KMS-11 (cell line): ENCODE data around the gene NEK7.

Source experiments
- H2AFZ ChIP-seq: fragments of 200-600 bp; sonication (generic); 2 replicates; pipeline ENCODE4 v1.6.1; 2016; ENCODE audit warnings: antibody characterized with exemption, mixed run types, low read depth
- H3K27ac ChIP-seq: fragments of 200-600 bp; sonication (generic); 2 replicates; pipeline ENCODE4 v1.6.1; 2016; ENCODE audit warnings: mild to moderate bottlenecking, mixed run types
- H3K27me3 ChIP-seq: fragments of 200-600 bp; sonication (generic); 2 replicates; pipeline ENCODE4 v1.6.1; 2017; ENCODE audit warnings: mild to moderate bottlenecking, low read depth, mixed run types, moderate library complexity; ENCODE audit not compliant: insufficient read depth
- H3K36me3 ChIP-seq: fragments of 200-600 bp; sonication (generic); 2 replicates; pipeline ENCODE4 v1.6.1; 2017; ENCODE audit warnings: mild to moderate bottlenecking, mixed run types; ENCODE audit not compliant: insufficient read depth
- H3K4me1 ChIP-seq: fragments of 200-600 bp; sonication (generic); 2 replicates; pipeline ENCODE4 v1.6.1; 2016; ENCODE audit warnings: mild to moderate bottlenecking, low read depth, mixed run types; ENCODE audit not compliant: poor library complexity, severe bottlenecking
- H3K4me2 ChIP-seq: fragments of 200-600 bp; sonication (generic); 2 replicates; pipeline ENCODE4 v1.7.0; 2016; ENCODE audit warnings: mild to moderate bottlenecking, mixed run types
- H3K4me3 ChIP-seq: fragments of 200-600 bp; sonication (generic); IDR thresholded peaks from 2 replicates; pipeline ENCODE4 v1.6.1; 2017; ENCODE audit warnings: low read depth, low read length, mixed read lengths; ENCODE audit not compliant: insufficient read depth
- H3K79me2 ChIP-seq: fragments of 200-600 bp; sonication (generic); 2 replicates; pipeline ENCODE4 v1.6.1; 2016; ENCODE audit warnings: low read depth, mixed run types; ENCODE audit not compliant: insufficient read depth
- H3K9ac ChIP-seq: fragments of 200-600 bp; sonication (generic); 2 replicates; pipeline ENCODE4 v1.6.1; 2016; ENCODE audit warnings: mild to moderate bottlenecking, mixed run types
- H4K20me1 ChIP-seq: fragments of 200-600 bp; sonication (generic); 2 replicates; pipeline ENCODE4 v1.6.1; 2016; ENCODE audit warnings: mild to moderate bottlenecking, mixed run types; ENCODE audit not compliant: insufficient read depth
- CTCF ChIP-seq: fragments of 200-600 bp; sonication (generic); conservative IDR thresholded peaks from 2 replicates; pipeline ENCODE4 v1.6.1; 2017; ENCODE audit warnings: low read depth, mild to moderate bottlenecking, antibody characterized with exemption, low read length, moderate library complexity, mixed read lengths

NEK7 gene

GRCh38 chr1:198199105-198199504 lies 42.3 kb downstream of the NEK7 start:
- Histone ChIP-seq H3K36me3 (no peaks in the 10 kb centered on the region), H3K79me2 (peaks cover 91% of the 10 kb centered on the region), H4K20me1 (0 out of 2 replicates have a peak, but pooled peaks cover 12% of the 10 kb centered on the region), H3K4me3 (no peak overlapping the region), H3K27ac (no peak overlapping the region), H3K27me3 (no peaks in the 10 kb centered on the region), H3K4me2 (no peak overlapping the region), H3K4me1 (peaks cover 36% of the 10 kb centered on the region), H3K9ac (no peak overlapping the region), H2AFZ (no peak overlapping the region)
- TF ChIP-seq CTCF: no peak

GRCh38 chr1:198201956-198202784 lies 45.4 kb downstream of the NEK7 start:
- H4K20me1 ChIP-seq: no peaks in the 10 kb centered on the region
- H3K4me3 ChIP-seq: no peak overlapping the region
- no peaks in the 10 kb centered on the region for H3K36me3 ChIP-seq
- no peaks in the 10 kb centered on the region for H3K27me3 ChIP-seq
- no peak for TF ChIP-seq CTCF
- peaks cover 40% of the 10 kb centered on the region for H3K4me1 ChIP-seq
- H2AFZ ChIP-seq: no peak overlapping the region
- H3K27ac ChIP-seq: no peak overlapping the region; the same call in 1 of the 2 replicates
- H3K4me2 ChIP-seq: peak overlapping the region; percentile 2; the same call in 1 of the 2 replicates
- no peak overlapping the region for H3K9ac ChIP-seq
- peaks cover 67% of the 10 kb centered on the region for H3K79me2 ChIP-seq

- Histone ChIP-seq H3K79me2 (peaks cover 61% of the 10 kb centered on the region), H4K20me1 (no peaks in the 10 kb centered on the region), H3K27ac (no peak overlapping the region), H3K36me3 (no peaks in the 10 kb centered on the region), H3K27me3 (no peaks in the 10 kb centered on the region), H3K4me3 (no peak overlapping the region), H3K9ac (no peak overlapping the region), H3K4me1 (peaks cover 37% of the 10 kb centered on the region), H3K4me2 (no peak overlapping the region), H2AFZ (no peak overlapping the region)
- no peak for TF ChIP-seq CTCF
Observed at GRCh38 chr1:198203434-198203833, 46.6 kb downstream of the NEK7 start.

- no peaks in the 10 kb centered on the region for H4K20me1 ChIP-seq
- peaks cover 52% of the 10 kb centered on the region for H3K79me2 ChIP-seq
- no peak overlapping the region for H2AFZ ChIP-seq
- no peak overlapping the region for H3K4me3 ChIP-seq
- no peak overlapping the region for H3K27ac ChIP-seq
- H3K9ac ChIP-seq: no peak overlapping the region
- no peak overlapping the region for H3K4me2 ChIP-seq
- no peaks in the 10 kb centered on the region for H3K36me3 ChIP-seq
- H3K4me1 ChIP-seq: peaks cover 27% of the 10 kb centered on the region
- H3K27me3 ChIP-seq: no peaks in the 10 kb centered on the region
- TF ChIP-seq CTCF: no peak
Observed at GRCh38 chr1:198205016-198205684, 48.4 kb downstream of the NEK7 start.
